Hematopoietic multipotent progenitor cell treated with erythropoietin and hydrocortisone succinate and interleukin-3 and kit ligand, for 17 days (in vitro differentiated cells): ENCODE data around the gene ATP1A4.

Experiments
- DNase-seq: peaks from one replicate; pipeline ENCODE4 v3.0.0-alpha.2; 2015; ENCODE audit warnings: low spot score

ATP1A4 gene

DNA sequence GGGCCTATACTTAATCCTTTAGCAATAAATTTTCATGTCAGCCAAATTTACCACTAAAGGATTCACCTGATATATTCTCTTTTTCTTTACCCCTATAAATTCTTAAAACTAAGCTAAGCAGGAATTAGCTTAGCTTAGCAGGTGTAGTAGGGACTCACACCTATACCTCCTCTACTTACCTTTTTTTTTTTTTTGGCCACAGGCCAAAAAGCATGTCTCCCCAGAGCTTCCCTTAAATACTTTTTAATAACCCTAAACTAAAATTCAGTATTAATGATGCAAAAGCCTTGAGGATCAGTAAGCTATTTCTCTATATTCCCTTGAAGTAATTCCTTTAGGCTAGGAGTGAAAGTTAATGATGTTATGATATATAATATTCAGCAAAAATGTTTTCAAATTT lies 77.0 kb downstream of the ATP1A4 start:
- DNase-seq, result no peak

DNA sequence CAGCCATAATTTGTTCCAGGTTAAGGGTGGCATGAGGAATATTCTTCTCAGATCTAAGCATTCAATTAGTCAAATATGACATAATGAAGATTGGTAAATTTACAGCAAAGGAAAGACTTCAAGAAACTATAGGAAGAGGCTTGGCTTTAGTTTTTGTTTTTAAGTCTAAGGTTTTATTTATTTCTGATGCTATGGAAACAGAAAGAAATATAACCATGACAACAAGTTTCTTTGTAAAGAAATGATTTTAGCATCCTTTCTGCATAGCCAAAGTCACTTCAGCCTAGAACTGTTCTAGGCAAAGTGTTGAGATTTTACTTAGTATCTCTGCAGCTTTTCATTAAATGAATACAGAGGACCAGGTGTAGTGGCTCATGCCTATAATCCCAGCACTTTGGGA lies 81.5 kb downstream of the ATP1A4 start:
- no peak for DNase-seq
